GM12878 (cell line): Measurements from ENCODE around the gene ATP13A5. TPM values are rescaled to one million over a fixed set of nuclear protein-coding genes. Genes with fewer than 3 reads are reported as not detected.

Experiments used
- ATAC-seq: fragments of 200-7000 bp; cut with Tn5 transposase; 3 replicates; pipeline ENCODE4 v1.9.1; 2020; ENCODE audit warnings: mild to moderate bottlenecking, moderate library complexity
- BruUV-seq: library from RNA; stranded (reverse); fragments of 400-500 nt; replicated peaks from 2 replicates; lab custom pipeline; 2021; lab: Mats Ljungman, UMichigan
- CTCF ChIA-PET: fragments of 300-600 bp; sonication (Branson Sonifier 250); formaldehyde crosslinking; extraction: SDS; loops from one replicate; lab custom pipeline; 2021; ENCODE audit warnings: inconsistent platforms; lab: Yijun Ruan, JAX
- POLR2A ChIA-PET: fragments of 350-600 bp; formaldehyde crosslinking; extraction: SDS; loops from one replicate; lab custom pipeline; 2021; ENCODE audit warnings: inconsistent platforms; lab: Charles Lee
- RAD21 ChIA-PET: fragments of 300-600 bp; sonication (Branson Sonifier 250); formaldehyde crosslinking; loops from one replicate; lab custom pipeline; 2023; ENCODE audit warnings: antibody characterized with exemption; ENCODE audit not compliant: unreplicated experiment; lab: Charles Lee
- SMC1A ChIA-PET: fragments of 300-600 bp; sonication (Branson Sonifier 250); formaldehyde crosslinking; loops from one replicate; lab custom pipeline; 2023; ENCODE audit not compliant: unreplicated experiment, uncharacterized antibody; lab: Charles Lee
- DNase-seq: peaks from one replicate; pipeline ENCODE4 v3.0.0-alpha.2; 2011; ENCODE audit warnings: low read depth, low spot score
- FAIRE-seq: peaks from 3 replicates; lab custom pipeline; 2011; peaks lifted over from hg19 to GRCh38; lab: Jason Lieb, UNC
- H2AFZ ChIP-seq: 2 replicates; pipeline ENCODE4 v1.6.0; 2011; ENCODE audit warnings: low read depth, low read length, control low read depth; ENCODE audit not compliant: control insufficient read depth
- H3K27ac ChIP-seq: 2 replicates; pipeline ENCODE4 v1.5.1; 2011; ENCODE audit warnings: control low read depth; ENCODE audit not compliant: control insufficient read depth, insufficient read depth
- H3K27me3 ChIP-seq, 2 experiments: replicated peaks in 1 of 2; 2 replicates each; pipeline versions ENCODE4 v1.6.0 to v1.6.1; 2011; ENCODE audit warnings: low read length in 1 of 2; ENCODE audit not compliant: control insufficient read depth in 2 of 2, insufficient read depth in 2 of 2
- H3K36me3 ChIP-seq, 2 experiments: 2 replicates each; pipeline ENCODE4 v1.5.1; 2011; ENCODE audit warnings: low read length in 1 of 2; ENCODE audit not compliant: control insufficient read depth in 2 of 2, insufficient read depth in 2 of 2
- H3K4me1 ChIP-seq: 2 replicates; pipeline ENCODE4 v1.6.1; 2011; ENCODE audit warnings: mild to moderate bottlenecking, low read length, moderate library complexity, mixed read lengths; ENCODE audit not compliant: control insufficient read depth, insufficient read depth
- H3K4me2 ChIP-seq: 2 replicates; pipeline ENCODE4 v1.6.0; 2011; ENCODE audit warnings: control low read depth; ENCODE audit not compliant: control insufficient read depth, insufficient read depth
- H3K4me3 ChIP-seq: fragments of 200-600 bp; sonication (generic); 2 replicates; pipeline ENCODE4 v1.5.1; 2016
- H3K79me2 ChIP-seq: 2 replicates; pipeline ENCODE4 v1.6.0; 2011; ENCODE audit warnings: low read length; ENCODE audit not compliant: control insufficient read depth, insufficient read depth
- H3K9ac ChIP-seq: 2 replicates; pipeline ENCODE4 v1.8.0; 2011; ENCODE audit warnings: low read length, control low read depth, mixed read lengths; ENCODE audit not compliant: control insufficient read depth, insufficient read depth
- H3K9me3 ChIP-seq: replicated peaks from 3 replicates; pipeline ENCODE4 v1.5.1; 2011; ENCODE audit warnings: mild to moderate bottlenecking, low read length; ENCODE audit not compliant: control insufficient read depth, insufficient read depth
- H4K20me1 ChIP-seq: 2 replicates; pipeline ENCODE4 v1.6.0; 2011; ENCODE audit not compliant: control insufficient read depth, insufficient read depth
- BCL11A ChIP-seq: IDR thresholded peaks from 2 replicates; pipeline ENCODE4 v1.6.1; 2011; ENCODE audit warnings: low read depth, low read length
- BCL3 ChIP-seq: IDR thresholded peaks from 2 replicates; pipeline ENCODE4 v1.6.1; 2011; ENCODE audit warnings: borderline replicate concordance, low read depth, mild to moderate bottlenecking, moderate library complexity, low read length; ENCODE audit not compliant: insufficient read depth, poor library complexity, severe bottlenecking
- CHD4 ChIP-seq: fragments of 200-600 bp; sonication (generic); IDR thresholded peaks from 2 replicates; pipeline ENCODE4 v1.6.1; 2016; ENCODE audit warnings: mild to moderate bottlenecking
- HDAC2 ChIP-seq: fragments of 200-600 bp; sonication (generic); IDR thresholded peaks from 2 replicates; pipeline ENCODE4 v1.6.1; 2017
- HDGF ChIP-seq: fragments of 450-650 bp; IDR thresholded peaks from 2 replicates; pipeline ENCODE4 v1.6.1; 2016; ENCODE audit warnings: antibody characterized with exemption
- NRF1 ChIP-seq: conservative IDR thresholded peaks from 2 replicates; pipeline ENCODE4 v1.6.1; 2011; ENCODE audit warnings: mild to moderate bottlenecking, low read depth, low read length, improper control_type of control experiment
- RFX5 ChIP-seq: IDR thresholded peaks from 2 replicates; pipeline ENCODE4 v1.6.1; 2011; ENCODE audit warnings: low read depth, low read length, improper control_type of control experiment
- SMAD1 ChIP-seq: fragments of 450-650 bp; IDR thresholded peaks from 2 replicates; pipeline ENCODE4 v1.6.1; 2018; ENCODE audit warnings: mild to moderate bottlenecking, low read depth; ENCODE audit not compliant: partially characterized antibody
- TCF12 ChIP-seq: IDR thresholded peaks from 2 replicates; pipeline ENCODE4 v1.6.1; 2011; ENCODE audit warnings: low read depth, mild to moderate bottlenecking, low read length
- ZNF622 ChIP-seq: fragments of 450-650 bp; IDR thresholded peaks from 2 replicates; pipeline ENCODE4 v1.6.1; 2017; ENCODE audit warnings: mild to moderate bottlenecking, inconsistent platforms
- WGBS: methylation state at CpG from one replicate; pipeline ENCODE4 v1.1.6; 2016; ENCODE audit warnings: low lambda C conversion rate; ENCODE audit not compliant: insufficient replicate concordance, insufficient coverage; ENCODE audit errors: missing lambda C conversion rate; 5-methylcytosine and 5-hydroxymethylcytosine counted together
- in situ Hi-C: fragments of 300-500 bp; cut with MboI; formaldehyde crosslinking; loops from 9 replicates; pipeline ENCODE4 v1.14.3; 2018; ENCODE audit warnings: mixed read lengths
- intact Hi-C: fragments of 100-400 bp; cut with micrococcal nuclease; formaldehyde crosslinking; loops from one replicate; pipeline ENCODE4 v1.14.2; 2022; ENCODE audit not compliant: unreplicated experiment
- polyA plus RNA-seq, 11 experiments: library from polyadenylated mRNA; depleted of rRNA in 4 of 11; unstranded in 6 of 11; stranded (reverse) in 5 of 11; fragments of >200 nt; fragmentation: Nextera tagmentation in 4 of 11; fragmentation: Illumina TruSeq in 1 of 11; extraction: Ambion mirVana in 4 of 11; extraction: Trizol in 1 of 11; gene quantifications; 1 replicate in 1 of 11; 2 replicates in 10 of 11; pipeline versions ENCODE4 v1.2.1 to v1.2.3, GENCODE V29; 2011 to 2016; ENCODE audit warnings: inconsistent platforms in 2 of 11, missing spikeins in 2 of 11, low read depth in 1 of 11
- total RNA-seq, 4 experiments: library from RNA; depleted of rRNA in 3 of 4; stranded (reverse); fragments of >200 nt in 3 of 4; fragmentation: Illumina TruSeq in 1 of 4; extraction: Trizol in 1 of 4; gene quantifications; 2 replicates each; pipeline versions ENCODE4 v1.2.1 to v1.2.3, GENCODE V29; 2013 to 2021

The ATP13A5 gene
- total and polyA plus RNA-seq, 10 of the 15 experiments (the other 5 are each of a cell fraction or from before 2014, with no cell fraction given): not detected

- no peak for TF ChIP-seq ZNF622
- TF ChIP-seq NRF1: no peak
- TF ChIP-seq SMAD1: no peak
- no peak for TF ChIP-seq BCL11A
- TF ChIP-seq BCL3: no peak
Observed at GRCh38 chr3:193240436-193240849, 138.1 kb downstream of the ATP13A5 start (continued).

GRCh38 chr3:193237030-193237429, 141.5 kb downstream of the ATP13A5 start:
- ATAC-seq: no peak
- FAIRE-seq: no peak
- Histone ChIP-seq H3K9me3 (no peaks in the 10 kb centered on the region; the same call in 2 of the 3 replicates), H3K4me3 (no peak overlapping the region), H4K20me1 (no peaks in the 10 kb centered on the region), H2AFZ (no peak overlapping the region), H3K79me2 (no peaks in the 10 kb centered on the region), H3K9ac (no peak overlapping the region), H3K4me1 (no peaks in the 10 kb centered on the region), H3K27me3 (peaks cover 2% of the 10 kb centered on the region in 2 experiments; a peak in 3 of 4 replicates), H3K4me2 (no peak overlapping the region), H3K36me3 (no peaks in the 10 kb centered on the region), H3K27ac (no peak overlapping the region)
- ChIA-PET SMC1A (no interaction called here), POLR2A (no interaction called here), CTCF (no interaction called here), RAD21 (no interaction called here)
- no TSS peak for BruUV-seq
- no peak for DNase-seq
- 56% methylated on average over 5 of the region's 5 CpGs for WGBS
- in situ Hi-C loops: no loop called here
- TF ChIP-seq HDAC2: no peak
- TF ChIP-seq RFX5: no peak
- TF ChIP-seq CHD4: no peak
- no peak for TF ChIP-seq HDGF
- no peak for TF ChIP-seq TCF12
- intact Hi-C loops: no loop called here
